B cell (primary cell): ENCODE data around the gene LTBP2. TPM values are rescaled to one million over a fixed set of nuclear protein-coding genes. Genes with fewer than 3 reads are reported as not detected.

Source experiments
- ATAC-seq: fragments of 200-7000 bp; cut with Tn5 transposase; one replicate; pipeline ENCODE4 v1.10.0; 2021; ENCODE audit warnings: low read depth, mild to moderate bottlenecking, moderate number of reproducible peaks, moderate library complexity
- CTCF ChIA-PET: fragments of 350-600 bp; sonication (Branson Sonifier 250); formaldehyde crosslinking; loops from one replicate; lab custom pipeline; 2021; ENCODE audit warnings: antibody characterized with exemption, inconsistent platforms; lab: Charles Lee
- POLR2A ChIA-PET: fragments of 350-600 bp; sonication (Branson Sonifier 250); formaldehyde crosslinking; loops from one replicate; lab custom pipeline; 2021; ENCODE audit warnings: antibody characterized with exemption; lab: Charles Lee
- DNase-seq: peaks from one replicate; pipeline ENCODE4 v3.0.0; 2013
- H2AFZ ChIP-seq: 2 replicates; pipeline ENCODE4 v1.6.1; 2012; ENCODE audit warnings: mild to moderate bottlenecking, low read depth, low read length; ENCODE audit not compliant: insufficient read depth, poor library complexity, severe bottlenecking
- H3K27ac ChIP-seq, 2 donors: 1 replicate in 1 of 2; 2 replicates in 1 of 2; pipeline ENCODE4 v1.5.1; 2012 to 2013; ENCODE audit warnings: low read length in 2 of 2, mild to moderate bottlenecking in 2 of 2, moderate library complexity in 1 of 2
- H3K27me3 ChIP-seq, 4 experiments: fragments of 200-600 bp in 1 of 4; sonication (generic) in 1 of 4; replicated peaks in 1 of 4; 1 replicate in 2 of 4; 2 replicates in 2 of 4; pipeline versions ENCODE4 v1.6.1 to v1.7.0; 2013 to 2016; ENCODE audit warnings: low read length in 3 of 4, mild to moderate bottlenecking in 2 of 4, mixed read lengths in 1 of 4, moderate library complexity in 1 of 4; ENCODE audit not compliant: insufficient read depth in 4 of 4, control insufficient read depth in 3 of 4; ENCODE audit errors: control extremely low read depth in 1 of 4
- H3K36me3 ChIP-seq, 2 experiments: replicated peaks in 1 of 2; 1 replicate in 1 of 2; 2 replicates in 1 of 2; pipeline versions ENCODE4 v1.6.1 to v1.7.1; 2013; ENCODE audit warnings: low read length in 1 of 2; ENCODE audit not compliant: insufficient read depth in 2 of 2, control insufficient read depth in 1 of 2; ENCODE audit errors: control extremely low read depth in 1 of 2, extremely low read depth in 1 of 2
- H3K4me1 ChIP-seq, 2 donors: fragments of 200-600 bp in 1 of 2; sonication (generic) in 1 of 2; 1 replicate in 1 of 2; 2 replicates in 1 of 2; pipeline versions ENCODE4 v1.5.1 to v1.6.1; 2013 to 2017; ENCODE audit warnings: low read length in 2 of 2; ENCODE audit not compliant: control insufficient read depth in 2 of 2, insufficient read depth in 2 of 2
- H3K4me2 ChIP-seq: replicated peaks from 2 replicates; pipeline ENCODE3; 2012; ENCODE audit warnings: mild to moderate bottlenecking, low read depth, low read length; ENCODE audit not compliant: poor library complexity, severe bottlenecking
- H3K4me3 ChIP-seq, 5 experiments: fragments of 200-600 bp in 1 of 5; sonication (generic) in 1 of 5; 1 replicate in 3 of 5; 2 replicates in 2 of 5; pipeline versions ENCODE4 v1.5.1 to v1.7.0; 2011 to 2016; ENCODE audit warnings: low read length in 4 of 5, mild to moderate bottlenecking in 4 of 5, low read depth in 2 of 5, control low read depth in 1 of 5, moderate library complexity in 1 of 5; ENCODE audit not compliant: insufficient read depth in 1 of 5; ENCODE audit errors: control extremely low read depth in 1 of 5, extremely low read depth in 1 of 5
- H3K79me2 ChIP-seq: fragments of 200-600 bp; sonication (generic); one replicate; pipeline ENCODE4 v1.6.0; 2016; ENCODE audit warnings: low read length; ENCODE audit not compliant: control insufficient read depth, insufficient read depth
- H3K9ac ChIP-seq: fragments of 200-600 bp; sonication (generic); 2 replicates; pipeline ENCODE4 v1.6.1; 2017; ENCODE audit warnings: mild to moderate bottlenecking, low read length, moderate library complexity
- H3K9me3 ChIP-seq, 3 donors: one replicate each; pipeline versions ENCODE4 v1.6.1 to v1.7.1; 2013; ENCODE audit warnings: low read length in 2 of 3; ENCODE audit not compliant: control insufficient read depth in 2 of 3, insufficient read depth in 1 of 3; ENCODE audit errors: control extremely low read depth in 1 of 3
- H4K20me1 ChIP-seq: 2 replicates; pipeline ENCODE4 v1.6.0; 2012; ENCODE audit warnings: mild to moderate bottlenecking, low read length; ENCODE audit not compliant: insufficient read depth, control insufficient read depth, poor library complexity, severe bottlenecking
- H3K27ac Mint-ChIP-seq: one replicate; pipeline ENCODE4 v1.8.0; 2021; ENCODE audit warnings: mixed read lengths
- H3K27me3 Mint-ChIP-seq: one replicate; pipeline ENCODE4 v1.8.0; 2021; ENCODE audit warnings: mixed read lengths
- H3K4me1 Mint-ChIP-seq: one replicate; pipeline ENCODE4 v1.8.0; 2021; ENCODE audit warnings: mixed read lengths
- H3K4me3 Mint-ChIP-seq: one replicate; pipeline ENCODE4 v1.8.0; 2021; ENCODE audit warnings: mixed read lengths
- H3K9me3 Mint-ChIP-seq: one replicate; pipeline ENCODE4 v1.8.0; 2022; ENCODE audit warnings: mixed read lengths; ENCODE audit not compliant: insufficient read depth
- EZH2 ChIP-seq: IDR thresholded peaks from 2 replicates; pipeline ENCODE4 v1.6.1; 2012; ENCODE audit warnings: borderline replicate concordance, low read depth, mild to moderate bottlenecking, moderate library complexity, low read length; ENCODE audit not compliant: insufficient read depth, poor library complexity, severe bottlenecking
- WGBS: methylation state at CpG from one replicate; pipeline ENCODE4 v1.1.5; 2013; ENCODE audit warnings: missing lambda C conversion rate; ENCODE audit not compliant: insufficient coverage; 5-methylcytosine and 5-hydroxymethylcytosine counted together
- intact Hi-C: fragments of 100-400 bp; cut with micrococcal nuclease; formaldehyde crosslinking; loops from one replicate; pipeline ENCODE4 v1.10.0; 2022
- polyA plus RNA-seq: library from polyadenylated mRNA; depleted of rRNA; stranded (reverse); fragments of >200 nt; gene quantifications from 2 replicates; pipeline ENCODE4 v1.2.3, GENCODE V29; 2012
- total RNA-seq, 2 donors: library from RNA; stranded (reverse); fragments of 120-200 nt in 1 of 2; gene quantifications; 1 replicate in 1 of 2; 2 replicates in 1 of 2; pipeline versions ENCODE4 v1.2.3 to v1.2.4, GENCODE V29; 2013 to 2022
- TF ChIP-seq, protein P1 (sequence below): fragments of 200-600 bp; IDR thresholded peaks from one replicate; pipeline ENCODE4 v1.8.0; 2022; ENCODE audit warnings: antibody characterized with exemption, mild to moderate bottlenecking

LTBP2 gene
- total and polyA plus RNA-seq, 2 donors (not counting 1 experiment from before 2014, with no cell fraction given) = 0.12 to 0.22 TPM

DNA sequence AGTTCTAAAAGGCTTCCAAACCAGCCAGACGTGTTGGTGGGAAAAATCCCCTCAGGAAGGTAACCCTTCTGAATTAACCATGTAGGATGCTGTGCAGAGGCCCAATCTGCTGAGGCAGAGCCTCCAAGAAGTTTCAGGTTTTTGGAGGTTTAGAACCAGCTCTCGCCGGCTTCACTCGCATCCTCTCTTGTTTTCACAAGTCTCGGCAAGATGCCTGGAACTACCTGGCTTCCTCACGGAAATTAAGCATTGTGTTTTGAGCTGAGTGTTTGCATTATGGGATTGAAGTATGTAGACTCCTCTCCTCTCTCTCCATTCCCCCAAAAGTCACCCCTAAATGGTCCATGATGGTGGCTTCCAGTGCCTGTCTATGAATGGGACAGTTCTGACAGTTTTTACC lies 20.6 kb downstream of the LTBP2 start:
- CTCF ChIA-PET = interaction anchor here (3.2 kb wide), 1 partner anchor 18 kb away, joined by 11 read pairs; no protein-coding TSS in a partner anchor
- no peaks in the 10 kb centered on the region for H3K79me2 ChIP-seq
- intact Hi-C loops = no loop called here
- Mint-ChIP-seq H3K4me3 (no peak overlapping the region), H3K27ac (no peak overlapping the region), H3K9me3 (no peaks in the 10 kb centered on the region), H3K27me3 (no peaks in the 10 kb centered on the region), H3K4me1 (peaks cover 24% of the 10 kb centered on the region)
- H3K4me1 ChIP-seq = peaks cover 25 to 29% of the 10 kb centered on the region in 2 donors
- TF ChIP-seq, protein P1, sequence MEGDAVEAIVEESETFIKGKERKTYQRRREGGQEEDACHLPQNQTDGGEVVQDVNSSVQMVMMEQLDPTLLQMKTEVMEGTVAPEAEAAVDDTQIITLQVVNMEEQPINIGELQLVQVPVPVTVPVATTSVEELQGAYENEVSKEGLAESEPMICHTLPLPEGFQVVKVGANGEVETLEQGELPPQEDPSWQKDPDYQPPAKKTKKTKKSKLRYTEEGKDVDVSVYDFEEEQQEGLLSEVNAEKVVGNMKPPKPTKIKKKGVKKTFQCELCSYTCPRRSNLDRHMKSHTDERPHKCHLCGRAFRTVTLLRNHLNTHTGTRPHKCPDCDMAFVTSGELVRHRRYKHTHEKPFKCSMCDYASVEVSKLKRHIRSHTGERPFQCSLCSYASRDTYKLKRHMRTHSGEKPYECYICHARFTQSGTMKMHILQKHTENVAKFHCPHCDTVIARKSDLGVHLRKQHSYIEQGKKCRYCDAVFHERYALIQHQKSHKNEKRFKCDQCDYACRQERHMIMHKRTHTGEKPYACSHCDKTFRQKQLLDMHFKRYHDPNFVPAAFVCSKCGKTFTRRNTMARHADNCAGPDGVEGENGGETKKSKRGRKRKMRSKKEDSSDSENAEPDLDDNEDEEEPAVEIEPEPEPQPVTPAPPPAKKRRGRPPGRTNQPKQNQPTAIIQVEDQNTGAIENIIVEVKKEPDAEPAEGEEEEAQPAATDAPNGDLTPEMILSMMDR = no peak
- no peak for TF ChIP-seq EZH2
- H2AFZ ChIP-seq = no peak overlapping the region
- no peak for ATAC-seq
- H3K9ac ChIP-seq = no peak overlapping the region
- no peaks in the 10 kb centered on the region for H4K20me1 ChIP-seq
- no peaks in the 10 kb centered on the region for H3K27me3 ChIP-seq
- no peak overlapping the region for H3K4me3 ChIP-seq
- 89% methylated on average over 3 of the region's 6 CpGs for WGBS
- H3K36me3 ChIP-seq = no peaks in the 10 kb centered on the region
- H3K27ac ChIP-seq = no peak overlapping the region
- DNase-seq = no peak
- POLR2A ChIA-PET = no interaction called here
- H3K9me3 ChIP-seq = peaks cover 0 to 3% (median 0%) of the 10 kb centered on the region in 3 donors
- H3K4me2 ChIP-seq = no peak overlapping the region

DNA sequence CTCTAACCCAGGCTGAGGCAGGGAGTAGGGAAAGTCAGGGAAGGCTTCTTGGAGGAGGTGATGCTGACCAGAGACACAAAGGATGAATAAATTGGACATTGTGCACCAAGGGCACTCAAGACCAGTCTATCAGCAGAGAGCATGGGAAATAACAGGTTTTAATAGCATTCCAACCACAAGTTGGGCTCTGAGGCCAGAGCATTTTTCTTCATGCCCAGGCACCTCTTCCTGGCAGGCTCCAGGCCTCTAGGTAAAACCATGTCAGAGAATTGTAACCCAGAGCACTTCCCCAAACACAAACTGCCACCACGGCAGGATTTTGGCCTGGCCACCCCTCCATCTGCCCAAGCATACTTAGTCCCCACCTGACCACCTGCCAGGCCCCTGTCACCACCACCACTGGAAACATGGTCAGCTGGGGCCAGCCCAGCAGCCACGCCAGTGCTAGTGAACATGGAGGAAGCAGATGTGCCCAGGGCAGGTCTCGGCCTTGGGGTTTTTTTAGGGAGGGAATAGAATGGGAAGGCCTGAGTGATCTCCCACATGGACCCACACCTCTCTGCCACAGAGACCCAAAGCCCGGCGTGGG lies 22.7 kb downstream of the LTBP2 start:
- TF ChIP-seq EZH2 = no peak
- TF ChIP-seq, protein P1 = no peak
- H3K27ac ChIP-seq = no peak overlapping the region
- H3K36me3 ChIP-seq = no peaks in the 10 kb centered on the region
- H4K20me1 ChIP-seq = no peaks in the 10 kb centered on the region
- Mint-ChIP-seq H3K27ac (no peak overlapping the region), H3K4me1 (peaks cover 24% of the 10 kb centered on the region), H3K9me3 (no peaks in the 10 kb centered on the region), H3K4me3 (no peak overlapping the region), H3K27me3 (no peaks in the 10 kb centered on the region)
- H3K79me2 ChIP-seq = no peaks in the 10 kb centered on the region
- H3K4me1 ChIP-seq = peaks cover 25 to 29% of the 10 kb centered on the region in 2 donors
- WGBS = 91% methylated on average over 3 of the region's 5 CpGs
- no peaks in the 10 kb centered on the region for H3K27me3 ChIP-seq
- H3K4me3 ChIP-seq = no peak overlapping the region
- no peak for DNase-seq
- no peak for ATAC-seq
- CTCF ChIA-PET = interaction anchor here (0.8 to 1.6 kb wide), 2 partner anchors 20 to 26 kb away, joined by 3 to 5 read pairs; no protein-coding TSS in a partner anchor
- H3K9ac ChIP-seq = no peak overlapping the region
- intact Hi-C loops = no loop called here
- no peak overlapping the region for H3K4me2 ChIP-seq
- POLR2A ChIA-PET = no interaction called here
- H3K9me3 ChIP-seq = peaks cover 0 to 6% (median 0%) of the 10 kb centered on the region in 3 donors
- H2AFZ ChIP-seq = no peak overlapping the region
